ENCODE measurements around the gene TNIP1. TPM values are rescaled to one million over a fixed set of nuclear protein-coding genes. Genes with fewer than 3 reads are reported as not detected.

TNIP1 gene, protein sequence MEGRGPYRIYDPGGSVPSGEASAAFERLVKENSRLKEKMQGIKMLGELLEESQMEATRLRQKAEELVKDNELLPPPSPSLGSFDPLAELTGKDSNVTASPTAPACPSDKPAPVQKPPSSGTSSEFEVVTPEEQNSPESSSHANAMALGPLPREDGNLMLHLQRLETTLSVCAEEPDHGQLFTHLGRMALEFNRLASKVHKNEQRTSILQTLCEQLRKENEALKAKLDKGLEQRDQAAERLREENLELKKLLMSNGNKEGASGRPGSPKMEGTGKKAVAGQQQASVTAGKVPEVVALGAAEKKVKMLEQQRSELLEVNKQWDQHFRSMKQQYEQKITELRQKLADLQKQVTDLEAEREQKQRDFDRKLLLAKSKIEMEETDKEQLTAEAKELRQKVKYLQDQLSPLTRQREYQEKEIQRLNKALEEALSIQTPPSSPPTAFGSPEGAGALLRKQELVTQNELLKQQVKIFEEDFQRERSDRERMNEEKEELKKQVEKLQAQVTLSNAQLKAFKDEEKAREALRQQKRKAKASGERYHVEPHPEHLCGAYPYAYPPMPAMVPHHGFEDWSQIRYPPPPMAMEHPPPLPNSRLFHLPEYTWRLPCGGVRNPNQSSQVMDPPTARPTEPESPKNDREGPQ
- total RNA-seq: 27.5 TPM

DNA sequence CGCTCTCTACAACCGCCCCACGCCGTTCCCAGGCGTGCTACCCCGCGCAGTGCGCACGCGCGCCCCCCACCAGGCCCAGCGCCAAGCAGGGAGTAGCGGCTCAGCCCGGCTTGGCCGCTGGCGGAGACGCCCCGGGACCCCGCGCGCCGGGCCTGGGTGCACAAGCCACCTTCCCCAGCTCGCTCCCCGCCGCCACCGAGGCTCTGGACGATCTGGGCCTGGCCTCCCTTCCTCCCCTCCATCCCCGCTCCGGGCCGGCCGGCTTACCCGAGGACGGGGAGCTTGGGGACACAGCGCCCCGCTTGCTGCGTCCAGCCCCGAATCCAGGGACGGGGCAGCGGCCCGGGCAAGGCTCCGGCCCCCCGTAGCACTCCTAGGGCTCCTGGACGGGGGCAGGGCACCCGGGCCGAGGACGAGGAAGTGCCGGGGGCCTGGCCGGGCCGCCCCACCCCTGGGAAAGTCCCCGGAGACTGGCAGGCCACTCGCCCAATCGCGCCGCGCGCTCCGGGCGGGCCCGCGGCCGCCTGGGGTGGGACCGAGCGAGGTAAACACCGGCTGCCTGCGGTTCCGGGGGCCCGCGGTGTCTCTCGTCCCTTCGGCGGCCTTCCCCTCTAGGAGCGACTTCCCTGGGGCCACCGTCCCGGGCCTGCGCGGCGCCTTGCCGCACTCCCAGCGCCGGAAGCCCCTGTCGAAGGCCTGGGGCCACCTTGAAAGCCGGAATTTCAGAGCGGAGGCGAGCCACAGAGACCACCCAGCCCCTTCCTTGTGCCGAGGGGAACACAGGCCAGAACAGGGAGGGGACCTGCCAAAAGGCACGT, at the start of gene TNIP1:
Gene TNIP1, minus strand, starts transcription at position 422 of the 818 bp plus-strand sequence. CDS start 15,939 bp downstream, outside the sequence.

DNA sequence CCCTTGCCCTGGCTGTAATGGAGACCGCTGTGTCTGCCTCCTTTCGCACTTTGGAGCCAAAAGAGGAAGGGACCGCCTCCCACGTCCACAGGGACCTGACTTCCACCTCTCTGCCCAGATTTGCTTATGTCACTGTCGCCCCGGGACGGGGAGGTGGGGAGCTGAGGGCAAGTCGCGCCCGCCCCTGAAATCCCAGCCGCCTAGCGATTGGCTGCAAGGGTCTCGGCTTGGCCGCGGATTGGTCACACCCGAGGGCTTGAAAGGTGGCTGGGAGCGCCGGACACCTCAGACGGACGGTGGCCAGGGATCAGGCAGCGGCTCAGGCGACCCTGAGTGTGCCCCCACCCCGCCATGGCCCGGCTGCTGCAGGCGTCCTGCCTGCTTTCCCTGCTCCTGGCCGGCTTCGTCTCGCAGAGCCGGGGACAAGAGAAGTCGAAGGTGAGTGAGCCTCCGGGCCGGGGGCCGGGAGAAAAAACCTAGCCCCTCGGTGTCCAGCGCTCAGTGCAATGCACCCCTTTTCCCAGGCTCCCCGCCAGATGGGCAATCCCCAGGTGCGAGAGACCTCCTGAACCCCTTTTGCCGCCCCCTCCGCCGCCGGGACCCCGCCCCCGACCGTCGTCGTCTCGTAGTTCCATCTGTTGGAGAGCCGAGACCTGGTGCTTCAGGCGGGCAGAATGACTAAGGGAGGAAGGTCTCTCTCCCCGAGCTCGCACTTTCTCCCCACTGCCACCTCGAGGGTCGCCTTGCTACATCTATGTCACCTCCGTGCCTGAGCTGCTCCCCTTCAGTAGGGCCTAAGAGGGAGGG, 60.3 kb downstream of the TNIP1 start, which contains the start of gene GPX3:
Gene GPX3, plus strand, starts transcription at position 288 of the 807 bp plus-strand sequence. Its CDS starts 64 bp downstream, at position 352.

Other genes with a start within 250 kb of the TNIP1 start
- gene IRGM, start 234.5 kb downstream of the TNIP1 start, total RNA-seq: not detected
- gene ZNF300, start 176.1 kb downstream of the TNIP1 start, total RNA-seq: 94.8 TPM
- gene GPX3, start 60.4 kb downstream of the TNIP1 start, total RNA-seq: 17.5 TPM
- gene ANXA6, start 76.7 kb upstream of the TNIP1 start, total RNA-seq: 85.4 TPM
- gene CCDC69, start 143.1 kb upstream of the TNIP1 start, total RNA-seq: 0.31 TPM
- 8.5 TPM for gene GM2A, start 172.2 kb upstream of the TNIP1 start, total RNA-seq
- not detected for gene SLC36A3, start 222.7 kb upstream of the TNIP1 start, total RNA-seq

All from parietal lobe (tissue), 1 donor.